ENCODE results near the gene TSGA10IP. TPM values are rescaled to one million over a fixed set of nuclear protein-coding genes. Genes with fewer than 3 reads are reported as not detected.
A peak's percentile ranks its signal among the peaks of the same experiment; 100 is the strongest.

The TSGA10IP gene
- total and polyA plus RNA-seq, 10 donors, result 0.06 to 0.24 (median 0.19) TPM; not detected in 6

DNA sequence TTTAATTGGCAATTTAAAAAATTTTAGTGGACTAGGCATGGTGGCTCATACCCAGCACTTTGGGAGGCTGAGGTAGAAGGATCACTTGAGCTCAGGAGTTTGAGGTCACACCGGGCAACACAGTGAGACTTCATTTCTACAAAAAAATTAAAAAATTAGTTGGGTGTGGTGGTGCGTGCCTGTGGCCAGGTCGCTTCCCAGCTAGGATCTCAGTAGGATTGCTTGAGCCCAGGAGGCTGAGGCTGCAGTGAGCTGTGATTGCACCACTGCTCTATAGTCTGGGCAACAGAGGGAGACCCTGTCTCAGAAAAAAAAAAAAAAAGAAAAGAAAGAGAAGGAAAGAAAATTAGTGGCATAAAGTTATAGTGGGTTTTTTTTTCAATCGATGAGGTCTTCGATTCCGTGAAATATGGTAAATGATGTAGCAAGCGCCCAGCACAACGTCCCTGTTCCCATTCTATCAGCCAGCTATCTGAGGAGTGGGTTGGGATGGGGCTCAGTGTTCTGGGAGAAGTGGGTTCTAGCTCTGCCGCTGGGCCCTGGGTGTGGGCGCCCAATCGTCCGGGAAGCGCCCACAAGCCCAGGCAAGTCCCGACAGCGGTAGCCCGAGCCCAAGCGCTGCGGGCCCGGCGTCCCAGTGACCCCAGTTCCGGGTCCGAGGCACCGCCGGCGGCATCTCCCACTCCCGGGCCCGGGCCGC is 46.5 kb upstream of the TSGA10IP start:
- H3K4me3 ChIP-seq, result peak overlapping the region in 7 of 8 donors; percentile 45 to 70 (median 56)
- peaks cover 17 to 51% (median 35%) of the 10 kb centered on the region in 6 donors for H3K4me1 ChIP-seq
- no peak for DNase-seq
- no peaks in the 10 kb centered on the region for H3K9me3 ChIP-seq
- 26 to 44% (median 28%) methylated on average over 17 to 28 of the region's 28 CpGs for WGBS, 5 donors
- H3K27me3 ChIP-seq (replicated peaks in 1 of 7), result peaks cover 0 to 30% (median 13%) of the 10 kb centered on the region in 7 donors
- intact Hi-C loops (cut with DNase I; ENCODE audit: low total_unique reads), result no loop called here
- no peaks in the 10 kb centered on the region for H3K36me3 ChIP-seq
- H3K27ac ChIP-seq, result peak overlapping the region in 4 of 8 donors; percentile 67 to 83 (median 67)
- TF ChIP-seq POLR2AphosphoS5 (IDR thresholded peaks at IDR 0.05) (no peak), POLR2A (IDR thresholded peaks at IDR 0.05) (no peak)
- TF ChIP-seq, protein P1, sequence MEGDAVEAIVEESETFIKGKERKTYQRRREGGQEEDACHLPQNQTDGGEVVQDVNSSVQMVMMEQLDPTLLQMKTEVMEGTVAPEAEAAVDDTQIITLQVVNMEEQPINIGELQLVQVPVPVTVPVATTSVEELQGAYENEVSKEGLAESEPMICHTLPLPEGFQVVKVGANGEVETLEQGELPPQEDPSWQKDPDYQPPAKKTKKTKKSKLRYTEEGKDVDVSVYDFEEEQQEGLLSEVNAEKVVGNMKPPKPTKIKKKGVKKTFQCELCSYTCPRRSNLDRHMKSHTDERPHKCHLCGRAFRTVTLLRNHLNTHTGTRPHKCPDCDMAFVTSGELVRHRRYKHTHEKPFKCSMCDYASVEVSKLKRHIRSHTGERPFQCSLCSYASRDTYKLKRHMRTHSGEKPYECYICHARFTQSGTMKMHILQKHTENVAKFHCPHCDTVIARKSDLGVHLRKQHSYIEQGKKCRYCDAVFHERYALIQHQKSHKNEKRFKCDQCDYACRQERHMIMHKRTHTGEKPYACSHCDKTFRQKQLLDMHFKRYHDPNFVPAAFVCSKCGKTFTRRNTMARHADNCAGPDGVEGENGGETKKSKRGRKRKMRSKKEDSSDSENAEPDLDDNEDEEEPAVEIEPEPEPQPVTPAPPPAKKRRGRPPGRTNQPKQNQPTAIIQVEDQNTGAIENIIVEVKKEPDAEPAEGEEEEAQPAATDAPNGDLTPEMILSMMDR (IDR thresholded peaks at IDR 0.05 in 8 of 11, conservative IDR thresholded peaks at IDR 0.05 in 3 of 11), result no peak

DNA sequence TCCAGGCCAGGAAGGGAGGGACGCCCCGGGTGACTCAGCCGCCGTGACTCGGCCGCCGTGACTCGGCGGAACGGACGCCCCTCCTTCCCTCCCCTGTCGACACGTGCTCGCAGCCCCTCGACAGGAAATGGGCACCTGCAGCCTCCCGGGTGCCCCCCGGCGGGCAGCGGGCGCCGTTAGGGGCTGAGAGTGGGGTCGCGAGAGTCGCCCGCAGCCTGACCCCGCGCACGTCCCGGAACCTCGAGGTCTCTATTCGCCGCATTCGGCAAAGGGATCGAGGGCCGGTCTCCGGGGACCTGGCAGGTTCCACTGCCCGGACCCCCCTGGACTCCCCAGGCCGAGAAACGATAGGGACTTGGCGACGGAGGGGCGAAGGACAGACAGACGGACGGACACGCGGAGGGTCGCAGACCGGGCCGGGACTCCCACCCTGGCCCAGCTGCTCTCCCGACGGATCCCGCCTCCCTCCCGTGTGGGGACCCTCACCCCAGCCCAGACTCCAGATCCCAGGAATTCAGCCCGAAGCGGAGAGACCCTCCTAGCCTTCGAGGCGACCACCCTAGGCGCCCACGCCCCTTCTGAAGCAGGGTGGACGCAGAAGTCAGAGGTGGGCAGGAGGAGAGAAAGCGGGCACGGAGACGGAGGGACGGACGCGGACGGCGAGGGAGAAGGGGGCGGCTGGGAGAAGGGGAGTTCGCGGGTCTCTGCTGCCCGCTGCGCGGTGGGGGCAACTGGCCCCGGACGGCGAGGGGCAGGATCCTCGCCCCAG is 45.7 kb upstream of the TSGA10IP start:
- TF ChIP-seq, protein P1 (IDR thresholded peaks at IDR 0.05 in 8 of 11, conservative IDR thresholded peaks at IDR 0.05 in 3 of 11), result no peak
- peak; percentile 51 to 85 (median 57) for TF ChIP-seq POLR2AphosphoS5 (IDR thresholded peaks at IDR 0.05)
- Histone ChIP-seq H3K36me3 (no peaks in the 10 kb centered on the region), H3K27me3 (replicated peaks in 1 of 7) (peaks cover 0 to 30% (median 13%) of the 10 kb centered on the region in 7 donors), H3K27ac (peak overlapping the region in 6 of 8 donors; percentile 39 to 83 (median 67)), H3K4me1 (peaks cover 11 to 43% (median 27%) of the 10 kb centered on the region in 6 donors), H3K4me3 (peak overlapping the region; percentile 38 to 70 (median 56)), H3K9me3 (no peaks in the 10 kb centered on the region)
- peak; percentile 92 for DNase-seq
- WGBS, 5 donors, result 3 to 7% (median 4%) methylated on average over 37 to 78 of the region's 78 CpGs
- intact Hi-C loops (cut with DNase I; ENCODE audit: low total_unique reads), result no loop called here

DNA sequence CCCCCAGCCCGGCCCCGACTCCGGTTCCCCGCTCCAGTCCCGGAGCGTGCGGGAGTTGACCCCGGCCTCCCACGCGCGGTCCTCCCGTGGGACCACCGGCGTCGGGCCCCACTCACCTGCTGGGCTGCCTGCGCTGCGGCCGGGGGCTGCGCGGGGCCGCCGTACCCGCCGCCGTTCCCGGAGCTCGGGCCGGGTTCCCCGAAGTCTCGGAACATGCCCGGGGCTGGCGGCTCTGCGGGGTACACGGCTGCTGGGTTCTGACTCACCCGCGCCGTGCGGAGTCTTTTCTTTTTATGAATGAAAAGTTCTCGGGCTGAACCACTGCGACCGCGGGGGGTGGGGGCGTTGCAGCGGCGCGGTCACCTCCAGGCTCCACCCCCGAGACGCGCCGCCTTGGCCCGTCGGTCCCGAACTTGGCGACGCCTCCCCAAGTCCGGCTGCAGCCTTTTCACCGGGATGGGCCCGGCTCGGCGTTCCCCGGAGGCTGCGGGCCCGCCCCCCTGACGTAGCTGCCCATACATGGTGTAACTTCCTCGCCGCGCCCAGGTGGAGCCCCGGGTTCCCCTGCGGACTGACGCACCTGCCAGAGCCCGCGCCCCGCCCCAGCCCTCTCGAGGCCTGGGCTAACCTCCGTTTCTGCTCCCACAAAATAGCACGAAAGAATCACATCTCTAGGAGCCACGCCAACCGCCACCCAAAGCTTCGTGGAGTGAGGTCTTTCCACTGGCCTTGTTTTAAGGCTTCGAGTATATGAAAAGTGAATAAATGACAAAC is 45.0 kb upstream of the TSGA10IP start, which contains the start of gene FOSL1:
Gene FOSL1 (minus strand): TSS at position 264 of the 774 bp plus-strand sequence. CDS start 49 bp downstream, at position 215.
- Histone ChIP-seq H3K27ac (peak within 1 kb of the TSS in 6 of 8 donors; percentile 39 to 83 (median 67)), H3K36me3 (no peaks in the 10 kb centered on the region), H3K9me3 (no peaks in the 10 kb centered on the region), H3K4me1 (peaks cover 10 to 39% (median 25%) of the 10 kb centered on the region in 6 donors), H3K27me3 (replicated peaks in 1 of 7) (peaks cover 0 to 30% (median 13%) of the 10 kb centered on the region in 7 donors), H3K4me3 (peak within 1 kb of the TSS; percentile 38 to 70 (median 56))
- 2 to 3% (median 3%) methylated on average over 41 to 80 of the region's 80 CpGs for WGBS, 5 donors
- peak; percentile 96 for DNase-seq
- TF ChIP-seq POLR2AphosphoS5 (IDR thresholded peaks at IDR 0.05) (peak; percentile 62 to 86 (median 74)), POLR2A (IDR thresholded peaks at IDR 0.05) (no peak)
- TF ChIP-seq, protein P1 (IDR thresholded peaks at IDR 0.05 in 8 of 11, conservative IDR thresholded peaks at IDR 0.05 in 3 of 11), result no peak
- intact Hi-C loops (cut with DNase I; ENCODE audit: low total_unique reads), result no loop called here
